HG02763 (cell line): Measurements from ENCODE around the gene UCN.
"Not testable (repeated sequence)": the region's sequence is repeated elsewhere in the genome, so short reads cannot be mapped to it uniquely, and the experiment has no call there.

Experiments used
- ATAC-seq: cut with Tn5 transposase; IDR thresholded peaks from one replicate; pipeline ENCODE4 v1.9.1; 2021; ENCODE audit warnings: mild to moderate bottlenecking, moderate library complexity; ENCODE audit not compliant: unreplicated experiment

Gene UCN, protein sequence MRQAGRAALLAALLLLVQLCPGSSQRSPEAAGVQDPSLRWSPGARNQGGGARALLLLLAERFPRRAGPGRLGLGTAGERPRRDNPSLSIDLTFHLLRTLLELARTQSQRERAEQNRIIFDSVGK

DNA sequence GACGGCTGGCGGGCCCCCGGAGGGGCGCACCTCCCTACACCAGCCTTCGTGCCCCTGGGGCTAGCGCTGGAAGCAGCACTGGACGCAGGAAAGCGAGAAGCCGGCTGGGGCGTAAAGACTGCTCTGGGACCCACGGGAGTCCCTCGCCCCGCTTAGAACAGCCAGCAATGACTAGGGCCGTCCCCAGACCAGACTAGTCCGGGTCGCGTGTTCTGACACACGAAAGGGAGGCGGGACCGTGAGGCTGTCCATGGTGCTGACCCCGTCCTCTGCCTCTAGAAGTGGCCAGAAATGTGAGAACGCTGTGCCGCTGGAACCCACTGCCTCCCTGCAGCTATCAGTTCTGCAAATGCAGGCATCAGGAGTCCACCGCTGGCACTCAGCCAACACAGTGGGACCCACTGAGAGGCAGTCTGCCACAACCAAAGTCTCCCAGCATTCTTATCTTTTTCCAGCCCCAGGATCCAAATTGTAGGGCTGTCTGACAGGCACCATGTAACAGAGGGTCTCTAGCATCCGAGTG lies at the start of gene UCN:
Gene UCN (minus strand): TSS at position 87 of the 523 bp plus-strand sequence. CDS start 550 bp downstream, outside the sequence.
- ATAC-seq, result no peak

- ATAC-seq, result peak; percentile 83
Observed at GRCh38 chr2:27356382-27357181, 48.3 kb upstream of the UCN start, which contains the start of gene GTF3C2. TSS of gene GTF3C2 (minus strand) at chr2:27356764. CDS start at chr2:27343554, 13,210 bp downstream.

DNA sequence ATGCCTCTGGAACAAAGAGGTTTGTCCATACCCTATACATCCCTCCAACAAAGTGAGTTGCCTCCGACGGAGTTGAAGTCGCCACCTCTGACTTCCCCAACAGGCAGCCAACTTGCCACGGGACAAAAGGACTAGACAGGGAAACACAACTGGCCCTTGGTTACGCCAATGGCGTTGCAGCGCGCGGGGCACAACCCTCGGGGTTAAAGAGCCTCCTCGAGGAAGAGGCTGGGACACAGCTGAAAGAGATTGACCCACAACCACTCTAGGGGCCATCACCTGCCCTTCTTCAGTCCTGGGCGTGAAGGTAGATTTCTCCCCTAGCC lies 47.8 kb upstream of the UCN start:
- peak; percentile 15 for ATAC-seq

DNA sequence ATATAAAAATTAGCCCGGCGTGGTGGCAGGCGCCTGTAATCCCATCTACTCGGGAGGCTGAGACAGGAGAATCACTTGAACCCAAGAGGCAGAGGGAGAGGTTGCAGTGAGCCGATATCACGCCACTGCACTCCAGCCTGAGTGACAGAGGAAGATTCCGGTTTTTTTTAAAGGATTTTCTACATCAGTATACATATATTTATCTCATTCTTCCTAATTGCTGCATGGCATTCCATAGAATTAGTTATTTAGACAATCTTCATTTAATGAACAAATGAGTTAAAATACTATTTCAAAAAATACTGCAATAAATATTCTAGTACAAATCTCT lies 46.3 kb upstream of the UCN start:
- ATAC-seq, result no peak

- ATAC-seq, result no peak
Observed at GRCh38 chr2:27353762-27354596, 45.7 kb upstream of the UCN start.

- ATAC-seq, result not testable (repeated sequence)
Observed at GRCh38 chr2:27353386-27353761, 45.1 kb upstream of the UCN start.

DNA sequence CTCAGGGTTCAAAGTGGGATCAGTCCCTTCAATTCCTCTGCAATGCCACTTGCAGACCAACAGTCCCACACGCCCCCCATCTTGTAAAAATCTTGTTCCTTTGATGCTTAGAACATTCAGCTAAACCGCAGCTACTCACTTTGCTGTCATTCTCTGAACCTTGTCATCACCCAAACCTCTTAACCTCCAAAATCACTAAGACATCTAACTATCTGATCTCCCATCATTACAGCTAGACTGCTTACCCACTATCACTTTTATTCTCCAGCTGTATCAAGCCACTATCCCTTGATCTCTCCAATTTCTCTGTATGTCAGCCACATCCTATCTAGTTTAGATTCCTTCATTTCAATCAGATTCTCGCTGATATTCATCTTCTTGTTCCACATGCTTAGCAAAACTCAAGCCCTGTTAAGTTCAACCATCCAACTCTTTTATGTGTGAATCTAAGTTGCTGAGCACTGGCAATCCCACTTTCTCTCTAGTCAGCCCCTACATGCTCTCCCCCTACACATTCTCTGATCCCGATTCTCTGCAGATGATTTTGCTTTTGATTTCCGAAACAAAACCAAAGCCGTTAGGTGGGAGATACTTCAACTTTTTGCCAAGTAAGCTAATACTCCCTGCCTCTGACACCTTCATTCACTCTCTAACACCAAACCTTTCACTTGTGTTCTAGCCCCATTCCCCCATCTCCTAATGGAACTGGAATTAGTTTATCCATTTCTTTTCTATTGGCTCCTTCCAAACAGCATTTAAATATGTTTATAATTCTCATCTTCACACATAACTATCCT lies 43.8 kb upstream of the UCN start:
- no peak for ATAC-seq

GRCh38 chr2:27350106-27350693 lies 42.0 kb upstream of the UCN start:
- ATAC-seq, result no peak

GRCh38 chr2:27347641-27348040 lies 39.4 kb upstream of the UCN start:
- no peak for ATAC-seq

GRCh38 chr2:27336173-27336572 lies 27.9 kb upstream of the UCN start:
- no peak for ATAC-seq

- ATAC-seq, result no peak
Observed at GRCh38 chr2:27335311-27335710, 27.1 kb upstream of the UCN start.

- ATAC-seq, result no peak
Observed at GRCh38 chr2:27324720-27325119, 16.5 kb upstream of the UCN start.

- ATAC-seq, result no peak
Observed at GRCh38 chr2:27323596-27324285, 15.5 kb upstream of the UCN start.

DNA sequence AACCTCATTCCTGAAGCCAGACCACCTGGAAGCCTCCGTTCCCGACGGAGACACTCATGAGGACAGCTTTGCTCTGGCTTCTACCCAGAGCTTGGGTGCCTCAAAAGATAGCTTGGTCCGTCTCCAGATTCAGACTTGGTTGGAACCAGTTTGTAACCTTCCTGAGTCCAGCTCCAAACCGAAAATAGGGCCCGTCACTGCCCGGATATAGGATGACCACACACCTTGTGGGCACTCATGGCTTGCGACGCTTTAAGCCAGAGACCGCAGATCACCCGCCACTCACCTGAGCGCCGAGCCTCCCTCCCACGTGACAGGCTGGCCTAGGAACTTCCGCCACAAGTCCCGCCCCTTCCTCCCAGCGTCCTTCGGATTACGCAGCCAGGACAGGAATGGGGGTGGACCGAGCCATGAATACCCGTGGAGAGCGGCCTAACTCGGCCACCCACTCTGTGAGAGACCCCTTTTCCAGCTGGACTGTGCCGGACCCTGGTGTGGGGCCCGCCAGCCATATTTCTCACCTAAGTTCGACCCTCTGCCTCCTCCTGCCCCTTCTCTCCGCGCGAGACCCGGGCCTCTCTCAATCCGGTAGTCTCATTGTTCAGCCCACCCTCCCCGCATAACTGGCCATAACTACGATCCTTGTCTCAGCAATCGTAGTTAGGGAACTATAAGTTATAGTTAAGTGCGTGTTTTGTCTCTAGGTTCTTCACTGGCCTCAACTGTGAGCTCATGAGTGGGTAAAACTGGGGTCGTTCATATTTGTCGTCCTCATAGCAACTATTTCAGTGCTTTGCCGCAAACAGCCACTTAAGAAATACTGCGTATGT lies 14.7 kb upstream of the UCN start, which contains the start of gene MPV17:
Gene MPV17 (minus strand): TSS at position 332 of the 830 bp plus-strand sequence. CDS start 580 bp downstream, outside the sequence.
- ATAC-seq, result peak; percentile 81

- no peak for ATAC-seq
Observed at GRCh38 chr2:27322301-27322765, 14.1 kb upstream of the UCN start.

GRCh38 chr2:27320958-27321543 lies 12.8 kb upstream of the UCN start:
- no peak for ATAC-seq

GRCh38 chr2:27319839-27320238 lies 11.6 kb upstream of the UCN start:
- not testable (repeated sequence) for ATAC-seq

- no peak for ATAC-seq
Observed at GRCh38 chr2:27316655-27317412, 8.6 kb upstream of the UCN start.
